ENCODE results near the gene CSTPP1.
"Not testable (repeated sequence)": the region's sequence is repeated elsewhere in the genome, so short reads cannot be mapped to it uniquely, and the experiment has no call there.

Gene CSTPP1

GRCh38 chr11:47106798-47107411, 170.3 kb downstream of the CSTPP1 start:
- no peak for DNase-seq

- DNase-seq: no peak
Observed at GRCh38 chr11:47107744-47108143, 171.2 kb downstream of the CSTPP1 start.

GRCh38 chr11:47108214-47108613, 171.7 kb downstream of the CSTPP1 start:
- DNase-seq: no peak

- DNase-seq: no peak
Observed at GRCh38 chr11:47109051-47109726, 172.6 kb downstream of the CSTPP1 start.

- DNase-seq: no peak
Observed at GRCh38 chr11:47109727-47110246, 173.2 kb downstream of the CSTPP1 start.

- no peak for DNase-seq
Observed at GRCh38 chr11:47111318-47111804, 174.8 kb downstream of the CSTPP1 start.

GRCh38 chr11:47112941-47113340, 176.4 kb downstream of the CSTPP1 start:
- not testable (repeated sequence) for DNase-seq

- DNase-seq: not testable (repeated sequence)
Observed at GRCh38 chr11:47118958-47119688, 182.6 kb downstream of the CSTPP1 start.

GRCh38 chr11:47121056-47121455, 184.5 kb downstream of the CSTPP1 start:
- no peak for DNase-seq

GRCh38 chr11:47121731-47122130, 185.2 kb downstream of the CSTPP1 start:
- DNase-seq: no peak

GRCh38 chr11:47123094-47123493, 186.5 kb downstream of the CSTPP1 start:
- DNase-seq: no peak

- no peak for DNase-seq
Observed at GRCh38 chr11:47124675-47125074, 188.1 kb downstream of the CSTPP1 start.

- DNase-seq: no peak
Observed at GRCh38 chr11:47125083-47125482, 188.5 kb downstream of the CSTPP1 start.

GRCh38 chr11:47127213-47127612, 190.7 kb downstream of the CSTPP1 start:
- no peak for DNase-seq

GRCh38 chr11:47130543-47130942, 194.0 kb downstream of the CSTPP1 start:
- no peak for DNase-seq

- no peak for DNase-seq
Observed at GRCh38 chr11:47131136-47131535, 194.6 kb downstream of the CSTPP1 start.

- DNase-seq: no peak
Observed at GRCh38 chr11:47132490-47132889, 195.9 kb downstream of the CSTPP1 start.

GRCh38 chr11:47132981-47133380, 196.4 kb downstream of the CSTPP1 start:
- DNase-seq: no peak

- no peak for DNase-seq
Observed at GRCh38 chr11:47136327-47136726, 199.8 kb downstream of the CSTPP1 start.

GRCh38 chr11:47136921-47137320, 200.4 kb downstream of the CSTPP1 start:
- DNase-seq: no peak

- no peak for DNase-seq
Observed at GRCh38 chr11:47137476-47137875, 200.9 kb downstream of the CSTPP1 start.

- no peak for DNase-seq
Observed at GRCh38 chr11:47139878-47140277, 203.3 kb downstream of the CSTPP1 start.

- no peak for DNase-seq
Observed at GRCh38 chr11:47143322-47143721, 206.8 kb downstream of the CSTPP1 start.

- no peak for DNase-seq
Observed at GRCh38 chr11:47144541-47144940, 208.0 kb downstream of the CSTPP1 start.

Measured in activated gamma-delta T cell treated with Interleukin-2 at 50 U/mL for 16 hours (primary cell).